Measurements from ENCODE around the gene TMEM62. TPM values are rescaled to one million over a fixed set of nuclear protein-coding genes. Genes with fewer than 3 reads are reported as not detected.

Gene TMEM62
- total and polyA plus RNA-seq, 9 of the 15 experiments (the other 6 are each of a cell fraction or from before 2014, with no cell fraction given), result 4.4 to 16.6 (median 11.1) TPM

DNA sequence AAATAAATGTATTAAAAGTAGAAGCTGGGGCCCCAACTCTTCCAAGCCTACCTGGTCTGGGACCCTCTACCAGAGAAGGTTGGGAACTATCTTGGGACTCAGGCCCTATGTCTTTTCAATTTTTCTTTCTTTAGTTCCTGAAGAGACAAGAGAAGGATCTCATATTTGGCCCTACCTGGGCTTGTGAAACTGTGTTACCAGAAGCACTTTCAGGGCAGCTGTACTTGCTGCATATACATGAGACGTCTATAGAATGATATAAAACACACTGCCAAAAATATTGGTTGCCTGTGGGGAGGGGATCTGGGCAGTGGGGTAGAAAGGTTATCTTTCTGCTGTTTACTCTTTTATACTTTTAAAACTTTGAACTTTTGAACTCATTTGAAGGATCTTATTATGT is 88.0 kb downstream of the TMEM62 start (continued):
- TF ChIP-seq ZNF655 (CRISPR knock-in tag; IDR thresholded peaks at IDR 0.05) (no peak), ZC3H4 (CRISPR knock-in tag; IDR thresholded peaks at IDR 0.05; ENCODE audit: borderline replicate concordance) (no peak), CHD2 (IDR thresholded peaks at IDR 0.05; ENCODE audit: low read depth, low read length) (no peak)

- ChIA-PET CTCF (ENCODE audit: low intra/inter-chr PET ratio) (interaction anchor here (0.5 to 2.1 kb wide), 4 partner anchors 43 to 521 kb away, joined by 3 to 15 read pairs (median 7); no protein-coding TSS in a partner anchor), POLR2A (interaction anchor here (0.6 to 1.9 kb wide), 10 partner anchors 9 to 503 kb away, joined by 3 to 10 read pairs (median 4); no protein-coding TSS in a partner anchor)
- Histone ChIP-seq H3K27me3 (ENCODE audit: control insufficient read depth in 2 of 2, insufficient read depth in 2 of 2, low read length in 2 of 2) (no peaks in the 10 kb centered on the region), H3K79me2 (ENCODE audit: control insufficient read depth, insufficient read depth, low read length) (no peaks in the 10 kb centered on the region), H3K9me1 (ENCODE audit: control insufficient read depth, insufficient read depth, low read length) (no peaks in the 10 kb centered on the region), H3K36me3 (ENCODE audit: control insufficient read depth, insufficient read depth, low read length) (no peaks in the 10 kb centered on the region), H3K4me2 (ENCODE audit: insufficient read depth, low read length) (no peak overlapping the region), H3K4me1 (replicated peaks in 1 of 2; ENCODE audit: control insufficient read depth in 2 of 2, insufficient read depth in 2 of 2, low read length in 2 of 2) (peaks cover 14 to 27% of the 10 kb centered on the region in 2 experiments; a peak in 4 of 5 replicates), H3K9me3 (replicated peaks; ENCODE audit: control insufficient read depth, insufficient read depth, low read depth, low read length) (no peaks in the 10 kb centered on the region), H4K20me1 (replicated peaks; ENCODE audit: control insufficient read depth, insufficient read depth, low read length) (no peaks in the 10 kb centered on the region), H3K27ac (ENCODE audit: extremely low read depth, low read depth, low read length) (no peak overlapping the region), H3K9ac (ENCODE audit: insufficient read depth in 1 of 2, low read depth in 2 of 2, low read length in 2 of 2) (no peak overlapping the region; a peak in 1 of 4 replicates), H2AFZ (ENCODE audit: low read depth, low read length) (peak overlapping the region; percentile 94), H3K4me3 (no peak overlapping the region)
- DNase-seq (ENCODE audit: extremely low read depth in 1 of 4, low spot score in 3 of 4) (peak in 2 of 4 experiments; percentile 56 to 78), ATAC-seq (peak; percentile 84), FAIRE-seq (peak; percentile 70)
- intact Hi-C loops (cut with micrococcal nuclease), result loop anchor here (1.0 to 2.0 kb wide), 3 partner anchors 17 to 60 kb away; no protein-coding TSS in a partner anchor
- BruUV-seq (replicated peaks), result no TSS peak
- 46% methylated on average over 15 of the region's 16 CpGs for WGBS (ENCODE audit: insufficient coverage, low coverage, missing lambda C conversion rate)
- in situ Hi-C loops (cut with MboI), result no loop called here
- TF ChIP-seq CREM (IDR thresholded peaks at IDR 0.05; ENCODE audit: low read depth) (0 out of 2 replicates have a peak, but pooled peaks have one; percentile 36), DACH1 (IDR thresholded peaks at IDR 0.05; ENCODE audit: partially characterized antibody) (no peak), MTF1 (CRISPR knock-in tag; IDR thresholded peaks at IDR 0.05; ENCODE audit: borderline replicate concordance) (no peak), ARID2 (IDR thresholded peaks at IDR 0.05) (peak; percentile 79), HMG20A (CRISPR knock-in tag; conservative IDR thresholded peaks at IDR 0.05) (no peak), SP1 (CRISPR knock-in tag; IDR thresholded peaks at IDR 0.05) (no peak), SMARCC2 (IDR thresholded peaks at IDR 0.05; ENCODE audit: low read depth) (no peak), FOXP1 (CRISPR knock-in tag; IDR thresholded peaks at IDR 0.05) (no peak), WHSC1 (IDR thresholded peaks at IDR 0.05; ENCODE audit: low read length) (no peak), SAFB (IDR thresholded peaks at IDR 0.05; ENCODE audit: borderline replicate concordance, low read depth, low read length) (no peak), ZBTB33 (CRISPR knock-in tag; IDR thresholded peaks at IDR 0.05) (peak; percentile 48; the same call in 1 of the 2 replicates), MTA3 (IDR thresholded peaks at IDR 0.05; ENCODE audit: borderline replicate concordance) (0 out of 2 replicates have a peak, but pooled peaks have one; percentile 56)
- TF ChIP-seq, protein P1, sequence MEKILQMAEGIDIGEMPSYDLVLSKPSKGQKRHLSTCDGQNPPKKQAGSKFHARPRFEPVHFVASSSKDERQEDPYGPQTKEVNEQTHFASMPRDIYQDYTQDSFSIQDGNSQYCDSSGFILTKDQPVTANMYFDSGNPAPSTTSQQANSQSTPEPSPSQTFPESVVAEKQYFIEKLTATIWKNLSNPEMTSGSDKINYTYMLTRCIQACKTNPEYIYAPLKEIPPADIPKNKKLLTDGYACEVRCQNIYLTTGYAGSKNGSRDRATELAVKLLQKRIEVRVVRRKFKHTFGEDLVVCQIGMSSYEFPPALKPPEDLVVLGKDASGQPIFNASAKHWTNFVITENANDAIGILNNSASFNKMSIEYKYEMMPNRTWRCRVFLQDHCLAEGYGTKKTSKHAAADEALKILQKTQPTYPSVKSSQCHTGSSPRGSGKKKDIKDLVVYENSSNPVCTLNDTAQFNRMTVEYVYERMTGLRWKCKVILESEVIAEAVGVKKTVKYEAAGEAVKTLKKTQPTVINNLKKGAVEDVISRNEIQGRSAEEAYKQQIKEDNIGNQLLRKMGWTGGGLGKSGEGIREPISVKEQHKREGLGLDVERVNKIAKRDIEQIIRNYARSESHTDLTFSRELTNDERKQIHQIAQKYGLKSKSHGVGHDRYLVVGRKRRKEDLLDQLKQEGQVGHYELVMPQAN (IDR thresholded peaks at IDR 0.05; ENCODE audit: borderline replicate concordance), result no peak
These were observed 92.0 kb downstream of the TMEM62 start for GRCh38 chr15:43225201-43225949.

All from K562 (cell line).